Endothelial cell of umbilical vein (primary cell): Measurements from ENCODE around the gene STARD5. TPM values are rescaled to one million over a fixed set of nuclear protein-coding genes. Genes with fewer than 3 reads are reported as not detected.

ENCODE experiments used
- BruUV-seq: library from RNA; stranded (reverse); fragments of 400-500 nt; replicated peaks from 2 replicates; lab custom pipeline; 2021; lab: Mats Ljungman, UMichigan
- CTCF ChIA-PET: fragments of 300-600, 350-600 bp; sonication (Branson Sonifier 250); formaldehyde crosslinking; loops from one replicate; lab custom pipeline; 2021; ENCODE audit warnings: antibody characterized with exemption, inconsistent platforms; lab: Charles Lee
- POLR2A ChIA-PET: fragments of 300-600, 350-600 bp; sonication (Branson Sonifier 250); formaldehyde crosslinking; loops from one replicate; lab custom pipeline; 2021; ENCODE audit warnings: antibody characterized with exemption, inconsistent platforms; lab: Charles Lee
- DNase-seq: peaks from one replicate; pipeline ENCODE4 v3.0.0-alpha.2; 2011; ENCODE audit warnings: low read depth, low spot score
- FAIRE-seq: peaks from 2 replicates; lab custom pipeline; 2011; peaks lifted over from hg19 to GRCh38; lab: Jason Lieb, UNC
- H2AFZ ChIP-seq: 2 replicates; pipeline ENCODE4 v1.6.0; 2012; ENCODE audit warnings: low read depth, low read length, control low read depth, inconsistent platforms
- H3K27ac ChIP-seq: 2 replicates; pipeline ENCODE4 v1.5.1; 2011; ENCODE audit warnings: low read depth, mild to moderate bottlenecking, control low read depth, low read length, moderate library complexity; ENCODE audit not compliant: insufficient read depth
- H3K27me3 ChIP-seq, 2 experiments: 2 replicates each; pipeline versions ENCODE4 v1.6.0 to v1.6.1; 2011; ENCODE audit warnings: low read length in 2 of 2, mixed read lengths in 1 of 2; ENCODE audit not compliant: control insufficient read depth in 2 of 2, insufficient read depth in 2 of 2
- H3K36me3 ChIP-seq, 2 experiments: 2 replicates in 1 of 2; 3 replicates in 1 of 2; pipeline ENCODE4 v1.5.1; 2011; ENCODE audit warnings: low read length in 2 of 2, mild to moderate bottlenecking in 1 of 2, moderate library complexity in 1 of 2; ENCODE audit not compliant: control insufficient read depth in 2 of 2, insufficient read depth in 2 of 2; ENCODE audit errors: extremely low read depth in 1 of 2
- H3K4me1 ChIP-seq: 3 replicates; pipeline ENCODE4 v1.5.1; 2011; ENCODE audit warnings: mild to moderate bottlenecking, low read length; ENCODE audit not compliant: control insufficient read depth, insufficient read depth; ENCODE audit errors: extremely low read depth
- H3K4me2 ChIP-seq: 2 replicates; pipeline ENCODE4 v1.6.1; 2011; ENCODE audit warnings: low read length, control low read depth, mixed read lengths; ENCODE audit not compliant: insufficient read depth
- H3K4me3 ChIP-seq, 3 experiments: fragments of 200-600 bp in 1 of 3; sonication (generic), shearing (Covaris generic) in 1 of 3; replicated peaks in 1 of 3; 2 replicates each; pipeline ENCODE4 v1.5.1; 2011 to 2016; ENCODE audit warnings: control low read depth in 3 of 3, low read length in 3 of 3, mild to moderate bottlenecking in 2 of 3, inconsistent platforms in 1 of 3, low read depth in 1 of 3, moderate library complexity in 1 of 3; ENCODE audit not compliant: insufficient read depth in 1 of 3
- H3K79me2 ChIP-seq: 2 replicates; pipeline ENCODE4 v1.6.0; 2012; ENCODE audit warnings: low read length, inconsistent platforms; ENCODE audit not compliant: control insufficient read depth, insufficient read depth
- H3K9ac ChIP-seq: replicated peaks from 2 replicates; pipeline ENCODE3; 2011; ENCODE audit warnings: low read length, control low read depth; ENCODE audit not compliant: insufficient read depth; ENCODE audit errors: extremely low read depth
- H3K9me1 ChIP-seq: replicated peaks from 3 replicates; pipeline ENCODE4 v1.6.0; 2011; ENCODE audit warnings: mild to moderate bottlenecking, low read length; ENCODE audit not compliant: control insufficient read depth, insufficient read depth; ENCODE audit errors: extremely low read depth
- H3K9me3 ChIP-seq: replicated peaks from 2 replicates; pipeline ENCODE4 v1.5.1; 2012; ENCODE audit warnings: low read length, inconsistent platforms; ENCODE audit not compliant: control insufficient read depth, insufficient read depth
- H4K20me1 ChIP-seq: replicated peaks from 2 replicates; pipeline ENCODE3; 2011; ENCODE audit warnings: mild to moderate bottlenecking, low read length; ENCODE audit not compliant: control insufficient read depth, insufficient read depth; ENCODE audit errors: extremely low read depth
- EZH2 ChIP-seq: IDR thresholded peaks from 2 replicates; pipeline ENCODE4 v1.6.1; 2012; ENCODE audit warnings: borderline replicate concordance, low read depth, mild to moderate bottlenecking, moderate library complexity, low read length, inconsistent platforms; ENCODE audit not compliant: severe bottlenecking
- FOS ChIP-seq: IDR thresholded peaks from 2 replicates; pipeline ENCODE4 v1.6.1; 2011; ENCODE audit warnings: mild to moderate bottlenecking, low read length, moderate library complexity, borderline replicate concordance; ENCODE audit not compliant: insufficient read depth
- GATA2 ChIP-seq: IDR thresholded peaks from 2 replicates; pipeline ENCODE4 v1.7.0; 2011; ENCODE audit warnings: low read depth, mild to moderate bottlenecking, moderate library complexity, mixed read lengths, low read length; ENCODE audit not compliant: insufficient read length, insufficient read depth
- JUN ChIP-seq: IDR thresholded peaks from 2 replicates; pipeline ENCODE4 v1.6.1; 2011; ENCODE audit warnings: borderline replicate concordance, low read depth; ENCODE audit not compliant: insufficient read length, insufficient read depth
- MYC ChIP-seq: IDR thresholded peaks from one replicate; pipeline ENCODE4 v1.6.1; 2011; ENCODE audit warnings: mild to moderate bottlenecking, low read depth, low read length
- POLR2A ChIP-seq: IDR thresholded peaks from 2 replicates; pipeline ENCODE4 v1.6.1; 2012; ENCODE audit warnings: low read depth, mild to moderate bottlenecking, control low read depth, low read length
- POLR2AphosphoS5 ChIP-seq: IDR thresholded peaks from 2 replicates; pipeline ENCODE4 v1.6.1; 2012; ENCODE audit warnings: low read depth, mild to moderate bottlenecking, control low read depth, low read length, moderate library complexity; ENCODE audit not compliant: insufficient read depth
- dilution Hi-C: fragments of 300-500 bp; cut with MboI; formaldehyde crosslinking; loops from one replicate; pipeline ENCODE4 v1.15.0; 2019; ENCODE audit warnings: low sequenced_read_pairs; ENCODE audit not compliant: extremely low pct_ligation_motif_present
- intact Hi-C: fragments of 100-400 bp; cut with micrococcal nuclease; formaldehyde crosslinking; loops from one replicate; pipeline ENCODE4 v1.10.0; 2022
- polyA plus RNA-seq, 4 experiments: library from polyadenylated mRNA; depleted of rRNA in 3 of 4; stranded (reverse) in 3 of 4; unstranded in 1 of 4; fragments of >200 nt; gene quantifications; 2 replicates each; pipeline versions ENCODE4 v1.2.1 to v1.2.3, GENCODE V29; 2011 to 2012; ENCODE audit warnings: missing spikeins in 1 of 4
- total RNA-seq: library from RNA; stranded (reverse); gene quantifications from 2 replicates; pipeline ENCODE4 v1.2.3, GENCODE V29; 2021
- TF ChIP-seq, protein P1 (sequence below), 2 donors: IDR thresholded peaks; 1 replicate in 1 of 2; 2 replicates in 1 of 2; pipeline ENCODE4 v1.5.1; 2011; ENCODE audit warnings: low read length in 2 of 2, mild to moderate bottlenecking in 2 of 2, moderate library complexity in 2 of 2, control low read depth in 1 of 2, inconsistent platforms in 1 of 2, low read depth in 1 of 2; ENCODE audit not compliant: insufficient read depth in 1 of 2; ENCODE audit errors: extremely low read depth in 1 of 2
- TF ChIP-seq, protein P2 (sequence below): IDR thresholded peaks from 2 replicates; pipeline ENCODE4 v1.6.1; 2011; ENCODE audit not compliant: insufficient read depth, insufficient read length

Gene STARD5
- total and polyA plus RNA-seq, 2 donors (not counting 3 experiments of a cell fraction or from before 2014, with no cell fraction given): 2.2 to 3.0 TPM

DNA sequence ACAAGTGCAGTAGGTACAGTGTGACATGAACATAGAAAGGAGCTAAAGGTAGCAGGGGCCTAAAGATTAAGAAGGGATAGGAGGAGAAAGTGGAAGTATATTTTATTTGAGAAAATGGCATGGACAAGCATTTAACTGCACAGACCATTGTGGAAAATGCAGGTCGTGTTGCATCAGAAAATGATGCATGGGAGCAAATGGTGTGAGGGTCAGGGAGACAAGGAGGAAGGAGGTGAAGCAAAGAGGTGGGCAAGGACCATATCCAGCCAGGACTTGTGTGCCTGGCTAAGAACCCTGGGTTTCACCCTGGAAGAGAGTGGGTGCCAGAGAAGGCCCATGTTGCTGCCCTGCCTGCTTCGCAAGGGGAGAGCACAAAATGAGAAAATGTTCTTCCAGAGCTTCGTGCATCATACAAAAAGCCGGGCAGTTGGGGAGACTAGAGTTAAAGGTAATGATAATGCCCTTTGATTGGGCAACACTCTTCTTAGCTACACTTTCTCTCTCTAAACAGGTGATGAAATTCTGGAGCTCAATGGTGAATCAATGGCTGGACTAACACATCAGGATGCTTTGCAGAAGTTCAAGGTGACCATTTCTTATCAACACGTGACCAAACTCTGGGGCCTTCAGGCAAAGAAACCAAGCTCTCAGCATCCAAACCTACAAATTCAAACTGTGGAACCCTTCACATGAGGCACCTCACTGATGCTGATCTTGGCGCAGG lies 45.5 kb downstream of the STARD5 start:
- H3K27me3 ChIP-seq: peaks cover 1 to 9% of the 10 kb centered on the region in 2 experiments
- no peak overlapping the region for H3K9ac ChIP-seq
- CTCF ChIA-PET: interaction anchor here (2.2 to 2.4 kb wide), 3 partner anchors 13 to 132 kb away, joined by 5 to 14 read pairs (median 11); no protein-coding TSS in a partner anchor
- no peaks in the 10 kb centered on the region for H3K79me2 ChIP-seq
- H3K36me3 ChIP-seq: no peaks in the 10 kb centered on the region
- no TSS peak for BruUV-seq
- TF ChIP-seq, protein P1, sequence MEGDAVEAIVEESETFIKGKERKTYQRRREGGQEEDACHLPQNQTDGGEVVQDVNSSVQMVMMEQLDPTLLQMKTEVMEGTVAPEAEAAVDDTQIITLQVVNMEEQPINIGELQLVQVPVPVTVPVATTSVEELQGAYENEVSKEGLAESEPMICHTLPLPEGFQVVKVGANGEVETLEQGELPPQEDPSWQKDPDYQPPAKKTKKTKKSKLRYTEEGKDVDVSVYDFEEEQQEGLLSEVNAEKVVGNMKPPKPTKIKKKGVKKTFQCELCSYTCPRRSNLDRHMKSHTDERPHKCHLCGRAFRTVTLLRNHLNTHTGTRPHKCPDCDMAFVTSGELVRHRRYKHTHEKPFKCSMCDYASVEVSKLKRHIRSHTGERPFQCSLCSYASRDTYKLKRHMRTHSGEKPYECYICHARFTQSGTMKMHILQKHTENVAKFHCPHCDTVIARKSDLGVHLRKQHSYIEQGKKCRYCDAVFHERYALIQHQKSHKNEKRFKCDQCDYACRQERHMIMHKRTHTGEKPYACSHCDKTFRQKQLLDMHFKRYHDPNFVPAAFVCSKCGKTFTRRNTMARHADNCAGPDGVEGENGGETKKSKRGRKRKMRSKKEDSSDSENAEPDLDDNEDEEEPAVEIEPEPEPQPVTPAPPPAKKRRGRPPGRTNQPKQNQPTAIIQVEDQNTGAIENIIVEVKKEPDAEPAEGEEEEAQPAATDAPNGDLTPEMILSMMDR (IDR thresholded peaks at IDR 0.05; ENCODE audit: extremely low read depth in 1 of 2, insufficient read depth in 1 of 2, low read depth in 1 of 2, low read length in 2 of 2): no peak
- TF ChIP-seq MYC (no peak), POLR2A (no peak), JUN (no peak), POLR2AphosphoS5 (no peak), EZH2 (no peak), GATA2 (no peak), FOS (no peak)
- TF ChIP-seq, protein P2, sequence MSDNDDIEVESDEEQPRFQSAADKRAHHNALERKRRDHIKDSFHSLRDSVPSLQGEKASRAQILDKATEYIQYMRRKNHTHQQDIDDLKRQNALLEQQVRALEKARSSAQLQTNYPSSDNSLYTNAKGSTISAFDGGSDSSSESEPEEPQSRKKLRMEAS: no peak
- no peak overlapping the region for H3K4me2 ChIP-seq
- intact Hi-C loops: loop anchor here (5.0 to 10.0 kb wide), 2 partner anchors 199 to 766 kb away; partner anchors contain the start of gene MEX3B
- no peaks in the 10 kb centered on the region for H3K9me3 ChIP-seq
- H3K27ac ChIP-seq: no peak overlapping the region
- no peaks in the 10 kb centered on the region for H3K4me1 ChIP-seq
- no peaks in the 10 kb centered on the region for H4K20me1 ChIP-seq
- no peak for FAIRE-seq
- dilution Hi-C loops: no loop called here
- no peaks in the 10 kb centered on the region for H3K9me1 ChIP-seq
- DNase-seq: no peak
- POLR2A ChIA-PET: no interaction called here
- no peak overlapping the region for H2AFZ ChIP-seq
- no peak overlapping the region for H3K4me3 ChIP-seq
